A673 (cell line): ENCODE data around the gene SDE2. TPM values are rescaled to one million over a fixed set of nuclear protein-coding genes. Genes with fewer than 3 reads are reported as not detected.

Experiments
- BruUV-seq: library from RNA; stranded (reverse); fragments of 400-500 nt; replicated peaks from 2 replicates; lab custom pipeline; 2021; lab: Mats Ljungman, UMichigan
- CTCF ChIA-PET: fragments of 300-600 bp; sonication (Branson Sonifier 250); formaldehyde crosslinking; loops from one replicate; lab custom pipeline; 2022; ENCODE audit warnings: antibody characterized with exemption; lab: Charles Lee
- POLR2A ChIA-PET: fragments of 300-600 bp; sonication (Branson Sonifier 250); formaldehyde crosslinking; loops from one replicate; lab custom pipeline; 2022; ENCODE audit warnings: antibody characterized with exemption; ENCODE audit not compliant: low non-redundant PET; lab: Charles Lee
- DNase-seq: peaks from one replicate; pipeline ENCODE4 v3.0.0-alpha.2; 2015; ENCODE audit warnings: low spot score
- H3K27ac ChIP-seq: fragments of 200-600 bp; sonication (generic); 2 replicates; pipeline ENCODE4 v1.5.1; 2016; ENCODE audit warnings: mixed run types, low read depth, mild to moderate bottlenecking, mixed read lengths, antibody characterized with exemption, low read length; ENCODE audit not compliant: poor library complexity, severe bottlenecking
- H3K27me3 ChIP-seq: fragments of 200-600 bp; sonication (generic); replicated peaks from 2 replicates; pipeline ENCODE4 v1.6.1; 2017; ENCODE audit warnings: mixed run types, low read depth, mild to moderate bottlenecking, mixed read lengths, antibody characterized with exemption, low read length; ENCODE audit not compliant: insufficient read depth, poor library complexity
- H3K36me3 ChIP-seq: fragments of 200-600 bp; sonication (generic); 2 replicates; pipeline ENCODE4 v1.6.1; 2016; ENCODE audit warnings: mixed run types, mild to moderate bottlenecking, mixed read lengths, antibody characterized with exemption, low read length; ENCODE audit not compliant: insufficient read depth, poor library complexity, severe bottlenecking
- H3K4me1 ChIP-seq: fragments of 200-600 bp; sonication (generic); 2 replicates; pipeline ENCODE4 v1.6.1; 2017; ENCODE audit warnings: mixed run types, mild to moderate bottlenecking, mixed read lengths, antibody characterized with exemption, low read length; ENCODE audit not compliant: insufficient read depth, poor library complexity, severe bottlenecking
- H3K4me3 ChIP-seq: fragments of 200-600 bp; sonication (generic); 2 replicates; pipeline ENCODE4 v1.5.1; 2016; ENCODE audit warnings: low read depth, mixed run types, mild to moderate bottlenecking, mixed read lengths, low read length; ENCODE audit not compliant: poor library complexity, severe bottlenecking
- H3K9me3 ChIP-seq: fragments of 200-600 bp; sonication (generic); 2 replicates; pipeline ENCODE4 v1.6.1; 2016; ENCODE audit warnings: mixed run types, low read depth, mild to moderate bottlenecking, mixed read lengths, antibody characterized with exemption, low read length; ENCODE audit not compliant: poor library complexity, severe bottlenecking
- CTCF ChIP-seq: fragments of 300-800, 200-600 bp; sonication (generic); conservative IDR thresholded peaks from 2 replicates; pipeline ENCODE4 v1.5.1; 2017; ENCODE audit warnings: low read depth, mild to moderate bottlenecking, antibody characterized with exemption, low read length, moderate library complexity, mixed read lengths
- EZH2 ChIP-seq: fragments of 200-600 bp; sonication (generic); IDR thresholded peaks from 2 replicates; pipeline ENCODE4 v1.6.1; 2017; ENCODE audit warnings: borderline replicate concordance, low read depth, mild to moderate bottlenecking, mixed read lengths, antibody characterized with exemption, low read length; ENCODE audit not compliant: poor library complexity, severe bottlenecking
- intact Hi-C: fragments of 100-400 bp; cut with micrococcal nuclease; formaldehyde crosslinking; loops from one replicate; pipeline ENCODE4 v1.10.0; 2022; ENCODE audit not compliant: unreplicated experiment
- total RNA-seq: library from RNA; stranded (reverse); gene quantifications from 2 replicates; pipeline ENCODE4 v1.2.3, GENCODE V29; 2021

The SDE2 gene
- total RNA-seq, 1 experiment from 2014 or later: 26.7 TPM

- ChIA-PET POLR2A (no interaction called here), CTCF (no interaction called here)
- H3K27ac ChIP-seq: no peak overlapping the region
- H3K9me3 ChIP-seq: no peaks in the 10 kb centered on the region
- DNase-seq: no peak
- no peaks in the 10 kb centered on the region for H3K27me3 ChIP-seq
- no peak overlapping the region for H3K4me3 ChIP-seq
- intact Hi-C loops: no loop called here
- no peaks in the 10 kb centered on the region for H3K36me3 ChIP-seq
- TF ChIP-seq CTCF: no peak
- TF ChIP-seq EZH2: no peak
- BruUV-seq: no TSS peak
- H3K4me1 ChIP-seq: no peaks in the 10 kb centered on the region
Observed at GRCh38 chr1:226023735-226024134, 24.6 kb upstream of the SDE2 start.

GRCh38 chr1:226021801-226022200 lies 22.7 kb upstream of the SDE2 start:
- ChIA-PET CTCF (no interaction called here), POLR2A (no interaction called here)
- TF ChIP-seq CTCF (no peak), EZH2 (no peak)
- no peak overlapping the region for H3K4me3 ChIP-seq
- no TSS peak for BruUV-seq
- H3K27me3 ChIP-seq: no peaks in the 10 kb centered on the region
- H3K9me3 ChIP-seq: no peaks in the 10 kb centered on the region
- H3K4me1 ChIP-seq: no peaks in the 10 kb centered on the region
- intact Hi-C loops: no loop called here
- H3K27ac ChIP-seq: no peak overlapping the region
- DNase-seq: no peak
- H3K36me3 ChIP-seq: no peaks in the 10 kb centered on the region

- no peaks in the 10 kb centered on the region for H3K9me3 ChIP-seq
- no peak for TF ChIP-seq CTCF
- no peak for TF ChIP-seq EZH2
- no peaks in the 10 kb centered on the region for H3K27me3 ChIP-seq
- H3K4me1 ChIP-seq: no peaks in the 10 kb centered on the region
- ChIA-PET CTCF (no interaction called here), POLR2A (no interaction called here)
- H3K36me3 ChIP-seq: no peaks in the 10 kb centered on the region
- no peak for DNase-seq
- intact Hi-C loops: no loop called here
- no peak overlapping the region for H3K4me3 ChIP-seq
- BruUV-seq: no TSS peak
- H3K27ac ChIP-seq: no peak overlapping the region
Observed at GRCh38 chr1:226021401-226021800, 22.3 kb upstream of the SDE2 start.
